Measurements from ENCODE around the gene WWOX. TPM values are rescaled to one million over a fixed set of nuclear protein-coding genes. Genes with fewer than 3 reads are reported as not detected.

Gene WWOX
- total and polyA plus RNA-seq, 7 donors = 7.1 to 46.8 (median 16.1) TPM

DNA sequence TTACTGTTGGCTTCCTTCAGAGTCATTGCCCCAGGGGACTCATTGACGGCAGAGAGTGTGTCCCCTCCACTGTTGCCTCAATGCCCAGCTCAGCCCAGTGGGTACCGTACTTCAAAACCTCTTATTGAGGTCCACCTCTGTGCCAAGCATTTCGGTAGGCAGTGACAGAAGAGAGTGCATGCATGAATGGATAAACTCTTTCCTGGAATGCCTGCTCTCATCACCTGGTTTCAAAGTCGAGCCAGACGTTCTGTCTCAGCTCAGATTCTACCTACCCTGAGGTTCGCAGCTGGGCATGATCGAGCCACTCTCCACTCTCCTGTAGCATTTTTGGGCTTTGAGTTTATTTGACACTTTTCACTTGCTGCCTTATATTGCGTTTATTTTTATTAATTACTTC lies 854.1 kb downstream of the WWOX start:
- Histone ChIP-seq H3K4me1 (no peaks in the 10 kb centered on the region), H3K27ac (no peak overlapping the region), H3K4me3 (no peak overlapping the region), H3K9me3 (no peaks in the 10 kb centered on the region), H3K36me3 (no peaks in the 10 kb centered on the region), H3K27me3 (no peaks in the 10 kb centered on the region)
- no peak for DNase-seq
- intact Hi-C loops (cut with DNase I) = loop anchor here (10.0 kb wide), 1 partner anchor 121 kb away; no protein-coding TSS in a partner anchor
- 91 to 93% methylated on average over 8 of the region's 8 CpGs for WGBS, 2 donors
- TF ChIP-seq, protein P1, sequence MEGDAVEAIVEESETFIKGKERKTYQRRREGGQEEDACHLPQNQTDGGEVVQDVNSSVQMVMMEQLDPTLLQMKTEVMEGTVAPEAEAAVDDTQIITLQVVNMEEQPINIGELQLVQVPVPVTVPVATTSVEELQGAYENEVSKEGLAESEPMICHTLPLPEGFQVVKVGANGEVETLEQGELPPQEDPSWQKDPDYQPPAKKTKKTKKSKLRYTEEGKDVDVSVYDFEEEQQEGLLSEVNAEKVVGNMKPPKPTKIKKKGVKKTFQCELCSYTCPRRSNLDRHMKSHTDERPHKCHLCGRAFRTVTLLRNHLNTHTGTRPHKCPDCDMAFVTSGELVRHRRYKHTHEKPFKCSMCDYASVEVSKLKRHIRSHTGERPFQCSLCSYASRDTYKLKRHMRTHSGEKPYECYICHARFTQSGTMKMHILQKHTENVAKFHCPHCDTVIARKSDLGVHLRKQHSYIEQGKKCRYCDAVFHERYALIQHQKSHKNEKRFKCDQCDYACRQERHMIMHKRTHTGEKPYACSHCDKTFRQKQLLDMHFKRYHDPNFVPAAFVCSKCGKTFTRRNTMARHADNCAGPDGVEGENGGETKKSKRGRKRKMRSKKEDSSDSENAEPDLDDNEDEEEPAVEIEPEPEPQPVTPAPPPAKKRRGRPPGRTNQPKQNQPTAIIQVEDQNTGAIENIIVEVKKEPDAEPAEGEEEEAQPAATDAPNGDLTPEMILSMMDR (IDR thresholded peaks at IDR 0.05) = no peak
- TF ChIP-seq POLR2AphosphoS5 (IDR thresholded peaks at IDR 0.05) (no peak), POLR2A (IDR thresholded peaks at IDR 0.05) (no peak), EP300 (IDR thresholded peaks at IDR 0.05) (no peak)

DNA sequence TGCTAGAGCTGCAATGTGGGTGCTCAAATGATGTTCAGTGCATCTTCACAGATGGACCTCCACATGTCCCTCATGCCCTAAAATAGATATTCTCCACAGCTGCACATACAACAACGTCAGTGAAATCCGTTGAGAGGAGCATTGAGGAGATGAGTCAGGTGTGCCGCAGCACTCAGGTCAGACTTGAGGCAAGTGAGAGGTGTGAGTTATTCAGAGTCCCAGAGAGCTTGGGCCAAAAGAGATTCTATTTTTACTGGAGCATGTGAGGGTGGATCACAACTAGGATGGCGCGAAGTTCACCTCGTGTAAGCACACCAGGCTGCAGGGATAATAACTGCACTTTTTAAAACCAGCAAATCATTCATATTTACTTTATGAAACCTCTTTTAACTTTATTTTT lies 855.8 kb downstream of the WWOX start:
- Histone ChIP-seq H3K36me3 (no peaks in the 10 kb centered on the region), H3K9me3 (no peaks in the 10 kb centered on the region), H3K4me1 (no peaks in the 10 kb centered on the region), H3K4me3 (no peak overlapping the region), H3K27me3 (no peaks in the 10 kb centered on the region), H3K27ac (no peak overlapping the region)
- intact Hi-C loops (cut with DNase I) = loop anchor here (10.0 kb wide), 1 partner anchor 120 kb away; no protein-coding TSS in a partner anchor
- TF ChIP-seq POLR2AphosphoS5 (IDR thresholded peaks at IDR 0.05) (no peak), EP300 (IDR thresholded peaks at IDR 0.05) (no peak)
- no peak for DNase-seq
- WGBS, 2 donors = 90 to 92% methylated on average over 6 of the region's 6 CpGs

DNA sequence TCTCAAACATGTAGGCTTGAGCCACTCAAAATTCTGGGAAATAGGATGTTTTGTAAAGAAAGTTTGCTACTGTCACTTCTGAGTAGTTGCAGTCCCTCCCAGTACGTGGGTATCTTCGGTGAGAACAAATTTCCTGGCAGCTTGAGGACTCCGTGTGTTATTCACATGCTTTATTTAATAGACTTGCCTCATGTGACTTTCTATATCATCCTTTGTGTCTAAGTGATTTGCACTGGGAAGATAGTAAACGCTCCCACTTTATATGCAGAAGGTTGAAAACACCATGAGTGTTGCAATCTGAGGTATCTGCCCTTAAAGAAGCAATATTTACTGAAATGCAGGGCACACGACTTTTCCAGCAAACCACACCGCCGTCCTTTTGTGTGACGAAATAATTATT lies 857.4 kb downstream of the WWOX start:
- Histone ChIP-seq H3K36me3 (no peaks in the 10 kb centered on the region), H3K27me3 (no peaks in the 10 kb centered on the region), H3K4me1 (no peaks in the 10 kb centered on the region), H3K9me3 (no peaks in the 10 kb centered on the region), H3K27ac (no peak overlapping the region), H3K4me3 (no peak overlapping the region)
- TF ChIP-seq POLR2A (IDR thresholded peaks at IDR 0.05) (no peak), POLR2AphosphoS5 (IDR thresholded peaks at IDR 0.05) (no peak), EP300 (IDR thresholded peaks at IDR 0.05) (no peak)
- TF ChIP-seq, protein P1 (IDR thresholded peaks at IDR 0.05) = no peak
- intact Hi-C loops (cut with DNase I) = loop anchor here (10.0 kb wide), 1 partner anchor 118 kb away; no protein-coding TSS in a partner anchor
- DNase-seq = no peak
- WGBS, 2 donors = 89 to 90% methylated on average over 8 of the region's 8 CpGs

DNA sequence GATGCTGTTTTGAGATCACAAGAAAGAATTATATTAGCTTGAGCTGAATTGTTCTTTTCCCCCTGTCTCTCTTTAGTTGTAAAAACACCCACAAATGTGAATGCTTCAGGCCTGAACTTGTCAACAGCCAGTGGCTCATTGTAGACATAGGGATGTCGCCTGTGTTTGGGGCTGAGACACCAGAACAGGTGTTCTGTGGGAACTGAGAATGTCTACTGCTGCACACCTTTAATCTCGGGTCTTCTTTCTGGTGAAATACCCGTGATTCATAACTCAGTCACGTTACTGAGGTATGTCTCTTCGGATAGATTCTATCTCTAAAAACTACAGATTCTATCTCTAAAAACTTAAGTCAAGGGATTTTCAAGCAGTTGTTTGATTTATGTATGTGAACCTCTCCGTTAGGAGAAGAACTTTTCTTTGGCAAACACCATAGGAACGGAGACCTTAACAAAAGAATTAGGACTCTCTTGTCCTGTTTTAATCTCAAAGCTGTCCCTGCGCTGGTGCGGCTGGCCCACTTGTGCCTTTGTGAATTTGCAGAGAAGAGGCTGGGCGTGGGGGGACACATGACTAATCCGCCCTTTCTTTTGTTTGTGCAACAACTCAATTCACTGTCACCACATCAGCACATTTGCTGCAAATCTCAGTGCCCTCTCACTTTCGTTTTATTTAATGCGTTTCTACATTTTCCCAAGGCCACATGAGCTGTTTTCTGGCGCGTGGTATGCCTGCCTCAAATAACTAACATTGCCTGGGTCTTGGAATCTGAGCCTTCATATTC lies 858.1 kb downstream of the WWOX start:
- Histone ChIP-seq H3K27ac (no peak overlapping the region), H3K36me3 (no peaks in the 10 kb centered on the region), H3K9me3 (no peaks in the 10 kb centered on the region), H3K4me3 (no peak overlapping the region), H3K27me3 (no peaks in the 10 kb centered on the region), H3K4me1 (no peaks in the 10 kb centered on the region)
- TF ChIP-seq, protein P1 (IDR thresholded peaks at IDR 0.05) = no peak
- TF ChIP-seq POLR2A (IDR thresholded peaks at IDR 0.05) = no peak
- no peak for TF ChIP-seq EP300 (IDR thresholded peaks at IDR 0.05)
- no peak for TF ChIP-seq POLR2AphosphoS5 (IDR thresholded peaks at IDR 0.05)
- WGBS, 2 donors = 81 to 84% methylated on average over 15 of the region's 15 CpGs
- no peak for DNase-seq
- intact Hi-C loops (cut with DNase I) = loop anchor here (10.0 kb wide), 1 partner anchor 117 kb away; no protein-coding TSS in a partner anchor

DNA sequence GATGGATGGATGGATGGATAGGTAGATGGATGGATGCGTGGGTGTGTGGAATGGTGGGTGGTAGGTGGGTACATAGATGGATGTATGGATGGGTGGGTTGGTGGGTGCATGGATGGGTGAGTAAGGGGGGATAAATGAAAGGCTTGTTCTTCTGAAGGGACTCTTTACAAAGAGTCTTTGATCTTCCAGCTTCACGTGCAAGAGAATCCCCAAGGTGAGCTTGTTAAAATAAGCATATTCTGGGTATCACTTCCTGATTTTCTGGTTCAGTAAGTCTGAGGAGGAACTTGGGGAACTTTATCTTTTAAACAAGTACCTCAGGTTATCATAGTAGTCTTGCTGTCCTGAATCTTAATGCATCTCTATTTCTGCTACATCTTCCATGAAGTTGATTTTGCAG lies 862.0 kb downstream of the WWOX start:
- intact Hi-C loops (cut with DNase I) = no loop called here
- DNase-seq = no peak
- H3K27ac ChIP-seq = no peak overlapping the region
- no peaks in the 10 kb centered on the region for H3K27me3 ChIP-seq
- no peaks in the 10 kb centered on the region for H3K9me3 ChIP-seq
- H3K36me3 ChIP-seq = no peaks in the 10 kb centered on the region
- TF ChIP-seq POLR2AphosphoS5 (IDR thresholded peaks at IDR 0.05) (no peak), POLR2A (IDR thresholded peaks at IDR 0.05) (no peak), EP300 (IDR thresholded peaks at IDR 0.05) (no peak)
- TF ChIP-seq, protein P1 (IDR thresholded peaks at IDR 0.05) = no peak
- H3K4me1 ChIP-seq = no peaks in the 10 kb centered on the region
- no peak overlapping the region for H3K4me3 ChIP-seq
- 76 to 82% methylated on average over 2 of the region's 2 CpGs for WGBS, 2 donors
